Myocyte (in vitro differentiated cells): ENCODE data around the gene MYBPHL. TPM values are rescaled to one million over a fixed set of nuclear protein-coding genes. Genes with fewer than 3 reads are reported as not detected.

Source experiments
- total RNA-seq: library from RNA; depleted of rRNA; stranded (reverse); fragments of >200 nt; gene quantifications from 2 replicates; pipeline ENCODE4 v1.2.3, GENCODE V29; 2014

Gene MYBPHL
- total RNA-seq, 1 donor from 2014 or later: not detected

Other genes with a start within 250 kb of the MYBPHL start
- gene TAF13, start 231.0 kb downstream of the MYBPHL start, total RNA-seq: 83.4 and 93.5 TPM in 2 replicates
- 30.5 and 34.3 TPM in 2 replicates for gene TMEM167B, start 216.2 kb downstream of the MYBPHL start, total RNA-seq
- gene ELAPOR1, start 192.9 kb downstream of the MYBPHL start, total RNA-seq: 0.21 and 0.80 TPM in 2 replicates
- gene SARS1, start 93.1 kb downstream of the MYBPHL start, total RNA-seq: 146 and 160 TPM in 2 replicates
- 0.31 and 0.43 TPM in 2 replicates for gene CELSR2, start 57.5 kb downstream of the MYBPHL start, total RNA-seq
- gene PSRC1, start 23.9 kb downstream of the MYBPHL start, total RNA-seq: 3.6 and 4.0 TPM in 2 replicates
- 61.8 and 69.7 TPM in 2 replicates for gene SORT1, start 90.9 kb upstream of the MYBPHL start, total RNA-seq
- gene PSMA5, start 119.4 kb upstream of the MYBPHL start, total RNA-seq: 58.4 and 72.8 TPM in 2 replicates
- 14.7 and 15.8 TPM in 2 replicates for gene SYPL2, start 159.5 kb upstream of the MYBPHL start, total RNA-seq
- gene ATXN7L2, start 176.9 kb upstream of the MYBPHL start, total RNA-seq: 6.1 and 6.7 TPM in 2 replicates
- gene CYB561D1, start 187.1 kb upstream of the MYBPHL start, total RNA-seq: 3.9 and 6.1 TPM in 2 replicates
- 0.37 and 0.42 TPM in 2 replicates for gene AMIGO1, start 202.7 kb upstream of the MYBPHL start, total RNA-seq
- 0.13 and 0.21 TPM in 2 replicates for gene GPR61, start 232.9 kb upstream of the MYBPHL start, total RNA-seq
- 6.0 and 6.6 TPM in 2 replicates for gene GNAI3, start 241.6 kb upstream of the MYBPHL start, total RNA-seq